RWPE2 (cell line): ENCODE measurements around the gene SH3BP4.

Experiments used
- ATAC-seq: fragments of 200-7000 bp; cut with Tn5 transposase; 3 replicates; pipeline ENCODE4 v1.9.1; 2021; ENCODE audit warnings: low read depth
- DNase-seq: peaks from one replicate; pipeline ENCODE4 v3.0.0-alpha.2; 2020; ENCODE audit warnings: low spot score
- H3K27ac ChIP-seq: fragments of 450-650 bp; 2 replicates; pipeline ENCODE4 v1.5.1; 2017; ENCODE audit warnings: mild to moderate bottlenecking; ENCODE audit not compliant: poor library complexity, severe bottlenecking
- H3K27me3 ChIP-seq: fragments of 250-450 bp; sonication (Bioruptor Pico); 2 replicates; pipeline ENCODE4 v1.5.1; 2021; ENCODE audit warnings: mild to moderate bottlenecking, moderate library complexity; ENCODE audit not compliant: insufficient read depth, poor library complexity, severe bottlenecking
- H3K36me3 ChIP-seq: fragments of 250-450 bp; sonication (Bioruptor Pico); 2 replicates; pipeline ENCODE4 v1.5.1; 2020; ENCODE audit warnings: low read depth, mild to moderate bottlenecking, moderate library complexity
- H3K4me1 ChIP-seq: fragments of 250-450 bp; sonication (Bioruptor Pico); 2 replicates; pipeline ENCODE4 v1.5.1; 2021; ENCODE audit warnings: mild to moderate bottlenecking, moderate library complexity; ENCODE audit not compliant: insufficient read depth, poor library complexity, severe bottlenecking
- H3K4me3 ChIP-seq: fragments of 250-450 bp; sonication (Bioruptor Pico); 2 replicates; pipeline ENCODE4 v1.5.1; 2021; ENCODE audit warnings: mild to moderate bottlenecking, moderate library complexity; ENCODE audit not compliant: severe bottlenecking
- H3K9me3 ChIP-seq: fragments of 250-450 bp; sonication (Bioruptor Pico); 2 replicates; pipeline ENCODE4 v1.5.1; 2021; ENCODE audit warnings: mild to moderate bottlenecking, moderate library complexity; ENCODE audit not compliant: severe bottlenecking
- TF ChIP-seq, protein P1 (sequence below): fragments of 450-650 bp; IDR thresholded peaks from one replicate; pipeline ENCODE4 v1.5.1; 2017; ENCODE audit warnings: mild to moderate bottlenecking, moderate library complexity; ENCODE audit not compliant: poor library complexity, severe bottlenecking

Gene SH3BP4

GRCh38 chr2:235032466-235032865, 80.6 kb downstream of the SH3BP4 start:
- H3K36me3 ChIP-seq = peaks cover 30% of the 10 kb centered on the region
- no peak for ATAC-seq

GRCh38 chr2:235032949-235033348, 81.1 kb downstream of the SH3BP4 start:
- Histone ChIP-seq H3K4me3 (no peak overlapping the region), H3K27ac (no peak overlapping the region), H3K9me3 (no peaks in the 10 kb centered on the region), H3K4me1 (peaks cover 9% of the 10 kb centered on the region), H3K36me3 (peaks cover 35% of the 10 kb centered on the region), H3K27me3 (no peaks in the 10 kb centered on the region)
- DNase-seq (no peak), ATAC-seq (no peak)
- TF ChIP-seq, protein P1, sequence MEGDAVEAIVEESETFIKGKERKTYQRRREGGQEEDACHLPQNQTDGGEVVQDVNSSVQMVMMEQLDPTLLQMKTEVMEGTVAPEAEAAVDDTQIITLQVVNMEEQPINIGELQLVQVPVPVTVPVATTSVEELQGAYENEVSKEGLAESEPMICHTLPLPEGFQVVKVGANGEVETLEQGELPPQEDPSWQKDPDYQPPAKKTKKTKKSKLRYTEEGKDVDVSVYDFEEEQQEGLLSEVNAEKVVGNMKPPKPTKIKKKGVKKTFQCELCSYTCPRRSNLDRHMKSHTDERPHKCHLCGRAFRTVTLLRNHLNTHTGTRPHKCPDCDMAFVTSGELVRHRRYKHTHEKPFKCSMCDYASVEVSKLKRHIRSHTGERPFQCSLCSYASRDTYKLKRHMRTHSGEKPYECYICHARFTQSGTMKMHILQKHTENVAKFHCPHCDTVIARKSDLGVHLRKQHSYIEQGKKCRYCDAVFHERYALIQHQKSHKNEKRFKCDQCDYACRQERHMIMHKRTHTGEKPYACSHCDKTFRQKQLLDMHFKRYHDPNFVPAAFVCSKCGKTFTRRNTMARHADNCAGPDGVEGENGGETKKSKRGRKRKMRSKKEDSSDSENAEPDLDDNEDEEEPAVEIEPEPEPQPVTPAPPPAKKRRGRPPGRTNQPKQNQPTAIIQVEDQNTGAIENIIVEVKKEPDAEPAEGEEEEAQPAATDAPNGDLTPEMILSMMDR = no peak

More at GRCh38 chr2:235032466-235032865, 80.6 kb downstream of the SH3BP4 start:
- Histone ChIP-seq H3K9me3 (no peaks in the 10 kb centered on the region), H3K27me3 (no peaks in the 10 kb centered on the region), H3K4me3 (no peak overlapping the region), H3K4me1 (peaks cover 13% of the 10 kb centered on the region), H3K27ac (no peak overlapping the region)
- TF ChIP-seq, protein P1 = no peak
- no peak for DNase-seq

DNA sequence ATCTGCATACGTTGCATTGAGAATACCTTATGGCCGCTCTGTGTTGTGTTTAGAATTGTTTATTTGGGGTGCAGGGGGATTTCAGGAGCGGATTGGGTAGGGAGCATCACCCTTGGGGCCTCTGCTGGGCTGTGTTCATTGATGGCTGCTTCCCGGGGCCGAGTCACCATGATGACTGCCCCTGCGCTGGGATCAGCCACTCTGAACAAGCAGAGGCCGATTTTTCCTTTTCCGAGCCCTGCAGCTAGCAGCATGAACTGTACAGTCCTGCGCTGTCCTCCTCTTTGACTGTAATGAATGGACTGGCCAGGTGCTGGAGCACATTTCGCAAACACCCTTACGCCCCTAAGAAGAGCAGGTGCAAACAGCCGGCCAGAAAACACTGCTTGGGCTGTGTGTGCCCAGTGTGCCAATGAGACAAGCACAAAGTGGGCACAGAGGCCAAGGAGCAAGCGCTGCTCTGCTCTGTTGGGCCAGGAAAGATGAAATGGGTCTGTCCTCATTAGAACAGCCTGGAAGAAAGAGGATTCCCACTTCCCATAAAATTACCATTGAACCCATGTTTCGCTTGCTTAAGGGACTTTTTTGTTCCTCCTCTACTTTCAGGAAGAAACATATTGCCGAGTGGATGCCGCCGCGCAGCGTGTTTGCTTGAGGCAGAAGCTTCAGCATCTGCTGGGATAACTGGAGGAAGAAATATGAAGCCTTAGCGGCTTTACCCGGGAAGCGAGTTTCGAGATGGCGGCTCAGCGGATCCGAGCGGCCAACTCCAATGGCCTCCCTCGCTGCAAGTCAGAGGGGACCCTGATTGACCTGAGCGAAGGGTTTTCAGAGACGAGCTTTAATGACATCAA, 82.7 kb downstream of the SH3BP4 start:
- DNase-seq = no peak
- TF ChIP-seq, protein P1 = no peak
- peaks cover 44% of the 10 kb centered on the region for H3K36me3 ChIP-seq
- H3K27ac ChIP-seq = no peak overlapping the region
- H3K27me3 ChIP-seq = no peaks in the 10 kb centered on the region
- H3K9me3 ChIP-seq = no peaks in the 10 kb centered on the region
- H3K4me3 ChIP-seq = no peak overlapping the region
- ATAC-seq = no peak
- H3K4me1 ChIP-seq = no peaks in the 10 kb centered on the region

DNA sequence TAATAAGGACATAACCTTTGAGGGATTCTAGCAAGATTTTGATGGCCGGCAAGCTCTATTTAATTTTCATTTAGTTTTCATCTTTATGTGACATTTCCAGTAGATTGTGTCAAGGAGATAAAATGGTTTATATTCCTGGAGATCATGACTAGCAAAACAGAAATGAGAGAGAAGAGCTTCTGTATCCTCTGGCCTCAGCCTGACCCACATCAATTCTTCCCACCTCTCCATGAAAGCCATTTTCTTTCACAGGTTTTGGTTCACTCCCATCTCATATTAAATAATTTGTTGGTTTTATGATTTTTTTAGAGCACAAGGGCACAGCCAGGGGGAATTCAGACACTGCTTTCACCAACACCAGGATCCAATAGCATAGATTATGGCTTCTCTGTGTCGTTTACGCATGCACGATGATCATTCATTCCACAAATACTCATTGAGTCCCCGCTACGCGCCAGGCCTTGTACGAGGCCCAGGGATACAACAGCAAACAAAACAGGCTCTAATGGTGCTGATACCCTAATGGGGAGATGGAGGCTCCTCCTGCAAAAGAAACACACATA, 85.9 kb downstream of the SH3BP4 start:
- ATAC-seq (no peak), DNase-seq (no peak)
- Histone ChIP-seq H3K9me3 (no peaks in the 10 kb centered on the region), H3K4me1 (no peaks in the 10 kb centered on the region), H3K36me3 (peaks cover 76% of the 10 kb centered on the region), H3K4me3 (no peak overlapping the region), H3K27me3 (no peaks in the 10 kb centered on the region), H3K27ac (no peak overlapping the region)
- TF ChIP-seq, protein P1 = no peak
